ENCODE data around the gene GNG7.
A peak's percentile ranks its signal among the peaks of the same experiment; 100 is the strongest.

Gene GNG7

GRCh38 chr19:2702170-2703076 is at the start of gene GNG7:
Gene GNG7 (minus strand): TSS chr19:2702694. CDS start chr19:2520688, 182,006 bp downstream.
- peak; percentile 73 for DNase-seq

- no peak for DNase-seq
Measured at GRCh38 chr19:2751438-2751830, 48.9 kb upstream of the GNG7 start.

GRCh38 chr19:2750808-2751437 is 48.4 kb upstream of the GNG7 start:
- DNase-seq: no peak

- DNase-seq: no peak
Measured at GRCh38 chr19:2747349-2747748, 44.9 kb upstream of the GNG7 start.

- no peak for DNase-seq
Measured at GRCh38 chr19:2744113-2744512, 41.6 kb upstream of the GNG7 start.

- no peak for DNase-seq
Measured at GRCh38 chr19:2743099-2743498, 40.6 kb upstream of the GNG7 start.

- no peak for DNase-seq
Measured at GRCh38 chr19:2740314-2740656, 37.8 kb upstream of the GNG7 start.

GRCh38 chr19:2739602-2740313 is 37.3 kb upstream of the GNG7 start, which contains the start of gene SLC39A3:
Gene SLC39A3 (minus strand): TSS chr19:2740017. CDS start chr19:2737257, 2,760 bp downstream.
- DNase-seq: peak; percentile 92

- no peak for DNase-seq
Measured at GRCh38 chr19:2736550-2737190, 34.2 kb upstream of the GNG7 start.

- no peak for DNase-seq
Measured at GRCh38 chr19:2735374-2735773, 32.9 kb upstream of the GNG7 start.

GRCh38 chr19:2734589-2735288 is 32.2 kb upstream of the GNG7 start:
- no peak for DNase-seq

GRCh38 chr19:2733930-2734588 is 31.6 kb upstream of the GNG7 start:
- DNase-seq: no peak

- no peak for DNase-seq
Measured at GRCh38 chr19:2732883-2733282, 30.4 kb upstream of the GNG7 start.

GRCh38 chr19:2732157-2732725 is 29.7 kb upstream of the GNG7 start:
- no peak for DNase-seq

- no peak for DNase-seq
Measured at GRCh38 chr19:2731181-2731995, 28.9 kb upstream of the GNG7 start.

- DNase-seq: no peak
Measured at GRCh38 chr19:2729943-2730818, 27.7 kb upstream of the GNG7 start.

GRCh38 chr19:2728783-2729387 is 26.4 kb upstream of the GNG7 start:
- no peak for DNase-seq

GRCh38 chr19:2727640-2727944 is 25.1 kb upstream of the GNG7 start:
- DNase-seq: no peak

GRCh38 chr19:2726904-2727639 is 24.6 kb upstream of the GNG7 start:
- no peak for DNase-seq

Measured in KG1 (cell line).